ENCODE results near the gene ODAD3. TPM values are rescaled to one million over a fixed set of nuclear protein-coding genes. Genes with fewer than 3 reads are reported as not detected.
A peak's percentile ranks its signal among the peaks of the same experiment; 100 is the strongest.

Gene ODAD3
- total RNA-seq, 4 donors from 2014 or later: 0.39 to 0.83 TPM; not detected in 2

DNA sequence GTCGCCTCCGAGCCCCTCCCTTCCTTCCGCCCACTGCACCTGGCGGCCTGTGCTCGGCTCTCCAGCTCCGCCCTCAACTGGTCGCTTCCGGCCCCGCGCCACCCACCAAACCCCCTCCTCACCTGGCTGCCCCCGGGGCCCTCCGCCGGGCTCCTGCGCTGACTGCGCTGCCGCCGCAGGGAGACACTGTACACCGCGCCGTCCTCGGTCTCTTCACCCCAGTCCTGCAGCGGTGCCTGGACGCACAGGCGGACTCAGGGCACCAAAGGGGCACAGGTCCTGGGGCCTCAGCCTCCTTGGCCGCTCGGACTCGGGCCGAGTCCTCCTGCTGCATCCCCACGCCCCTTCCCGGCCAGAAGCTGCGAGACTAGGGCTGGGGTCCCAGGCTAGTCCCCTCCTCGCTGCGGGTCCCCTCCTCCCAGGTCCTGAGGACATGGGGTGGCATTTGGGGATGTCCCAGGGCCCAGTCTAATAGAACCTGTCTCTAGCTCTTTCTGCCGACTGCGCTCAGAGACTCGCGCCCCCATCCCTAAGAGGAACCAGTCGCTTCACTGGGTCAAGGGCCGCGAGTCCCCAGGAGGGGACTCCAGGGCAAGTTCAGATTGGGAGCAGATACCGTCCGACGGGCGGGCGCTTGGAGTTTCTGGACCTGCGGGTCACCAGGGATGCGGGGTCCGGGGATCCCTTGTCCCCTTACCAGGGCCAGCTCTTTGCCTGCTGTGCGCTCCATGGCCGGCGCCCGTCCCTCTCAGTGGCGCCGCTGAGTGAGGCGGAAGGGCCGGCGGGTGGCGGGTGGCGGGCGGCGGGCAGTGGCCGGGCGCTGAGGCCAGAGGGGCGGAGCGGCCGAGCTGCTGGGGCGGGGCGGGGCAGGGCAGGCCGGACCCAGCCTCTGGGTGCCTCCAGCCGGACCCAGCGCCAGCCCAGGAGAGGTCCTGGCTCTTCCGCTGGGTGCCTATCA, 16.1 kb downstream of the ODAD3 start, which contains the start of gene RGL3:
Gene RGL3 (minus strand): TSS at position 766 of the 958 bp plus-strand sequence. CDS start 36 bp downstream, at position 730.
- Histone ChIP-seq H3K27me3 (peaks cover 0 to 84% (median 51%) of the 10 kb centered on the region in 4 donors), H3K27ac (replicated peaks in 1 of 4) (peak within 1 kb of the TSS in 2 of 4 donors; percentile 27 to 31), H3K36me3 (no peaks in the 10 kb centered on the region), H3K4me3 (peak within 1 kb of the TSS; percentile 42 to 59 (median 49)), H3K4me1 (peaks cover 38 to 56% (median 49%) of the 10 kb centered on the region in 4 donors), H3K9me3 (no peaks in the 10 kb centered on the region)
- TF ChIP-seq, protein P1, sequence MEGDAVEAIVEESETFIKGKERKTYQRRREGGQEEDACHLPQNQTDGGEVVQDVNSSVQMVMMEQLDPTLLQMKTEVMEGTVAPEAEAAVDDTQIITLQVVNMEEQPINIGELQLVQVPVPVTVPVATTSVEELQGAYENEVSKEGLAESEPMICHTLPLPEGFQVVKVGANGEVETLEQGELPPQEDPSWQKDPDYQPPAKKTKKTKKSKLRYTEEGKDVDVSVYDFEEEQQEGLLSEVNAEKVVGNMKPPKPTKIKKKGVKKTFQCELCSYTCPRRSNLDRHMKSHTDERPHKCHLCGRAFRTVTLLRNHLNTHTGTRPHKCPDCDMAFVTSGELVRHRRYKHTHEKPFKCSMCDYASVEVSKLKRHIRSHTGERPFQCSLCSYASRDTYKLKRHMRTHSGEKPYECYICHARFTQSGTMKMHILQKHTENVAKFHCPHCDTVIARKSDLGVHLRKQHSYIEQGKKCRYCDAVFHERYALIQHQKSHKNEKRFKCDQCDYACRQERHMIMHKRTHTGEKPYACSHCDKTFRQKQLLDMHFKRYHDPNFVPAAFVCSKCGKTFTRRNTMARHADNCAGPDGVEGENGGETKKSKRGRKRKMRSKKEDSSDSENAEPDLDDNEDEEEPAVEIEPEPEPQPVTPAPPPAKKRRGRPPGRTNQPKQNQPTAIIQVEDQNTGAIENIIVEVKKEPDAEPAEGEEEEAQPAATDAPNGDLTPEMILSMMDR (IDR thresholded peaks at IDR 0.05): no peak
- TF ChIP-seq EP300 (IDR thresholded peaks at IDR 0.05) (no peak), POLR2A (IDR thresholded peaks at IDR 0.05; ENCODE audit: low read depth) (no peak), POLR2AphosphoS5 (IDR thresholded peaks at IDR 0.05) (no peak)
- intact Hi-C loops (cut with DNase I): no loop called here
- DNase-seq (ENCODE audit: extremely low spot score): no peak
- 4% methylated on average over 15 of the region's 72 CpGs for WGBS

DNA sequence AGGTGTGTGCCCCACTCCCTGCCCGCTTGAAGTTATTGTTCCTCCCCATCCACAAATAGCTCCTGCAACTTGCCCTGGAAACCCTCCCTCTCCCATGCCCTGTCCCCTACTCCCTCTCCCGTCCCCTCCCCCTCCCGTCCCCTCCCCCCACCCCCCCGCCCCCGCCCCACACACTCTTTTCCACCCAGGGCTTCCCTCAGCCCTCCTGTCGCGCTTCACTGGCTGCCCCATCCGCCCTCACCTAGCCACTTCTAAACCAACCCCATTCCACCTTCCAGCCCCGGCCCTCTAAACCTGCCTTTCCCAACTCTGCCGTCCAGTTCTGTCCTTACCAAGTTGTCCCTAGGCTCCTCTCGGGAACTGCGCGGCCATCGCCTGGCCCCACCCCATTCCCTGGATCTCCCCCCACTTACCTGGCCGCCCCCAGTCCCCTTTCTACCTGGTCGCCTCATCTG, 16.8 kb downstream of the ODAD3 start:
- H3K9me3 ChIP-seq: no peaks in the 10 kb centered on the region
- H3K4me3 ChIP-seq: peak overlapping the region; percentile 42 to 59 (median 49)
- no peaks in the 10 kb centered on the region for H3K36me3 ChIP-seq
- peaks cover 0 to 77% (median 46%) of the 10 kb centered on the region in 4 donors for H3K27me3 ChIP-seq
- DNase-seq (ENCODE audit: extremely low spot score): no peak
- 10% methylated on average over 16 of the region's 16 CpGs for WGBS
- peak overlapping the region in 1 of 4 donors; percentile 27 for H3K27ac ChIP-seq (replicated peaks in 1 of 4)
- TF ChIP-seq EP300 (IDR thresholded peaks at IDR 0.05): no peak
- TF ChIP-seq, protein P1 (IDR thresholded peaks at IDR 0.05): no peak
- no peak for TF ChIP-seq POLR2A (IDR thresholded peaks at IDR 0.05; ENCODE audit: low read depth)
- TF ChIP-seq POLR2AphosphoS5 (IDR thresholded peaks at IDR 0.05): no peak
- intact Hi-C loops (cut with DNase I): no loop called here
- H3K4me1 ChIP-seq: peaks cover 38 to 49% (median 47%) of the 10 kb centered on the region in 4 donors

DNA sequence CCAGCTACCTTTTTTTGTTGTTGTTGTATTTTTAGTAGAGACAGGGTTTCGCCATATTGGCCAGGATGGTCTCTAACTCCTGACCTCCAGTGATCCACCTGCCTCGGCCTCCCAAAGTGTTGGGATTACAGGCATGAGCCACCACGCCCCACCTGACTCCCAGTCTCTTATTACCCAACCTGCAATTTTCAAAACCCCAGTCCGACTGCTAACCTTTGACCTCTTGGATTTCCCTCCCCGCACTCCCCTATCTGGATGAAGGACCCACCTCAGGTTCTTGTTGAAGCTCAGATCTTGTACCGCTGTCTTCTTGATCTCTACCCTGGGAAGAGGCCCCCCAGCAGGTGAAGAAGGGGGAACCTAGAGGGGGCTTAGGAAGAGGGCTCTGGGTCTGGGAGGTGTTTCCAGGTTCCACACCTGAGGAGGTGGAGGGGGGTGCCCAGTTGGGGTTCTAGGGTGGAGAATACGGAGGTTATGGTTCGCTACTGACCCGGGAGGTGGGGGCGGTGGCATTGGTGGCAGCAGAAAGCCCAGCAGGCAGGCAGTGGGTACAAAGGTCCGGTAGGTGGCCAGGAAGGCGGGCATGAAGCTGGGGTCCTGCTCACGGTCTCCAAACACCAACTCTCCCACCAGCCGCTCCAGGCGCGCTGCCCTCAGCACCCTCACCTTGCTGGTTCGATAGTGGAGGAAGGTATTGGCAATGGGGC, 18.4 kb downstream of the ODAD3 start:
- H3K36me3 ChIP-seq: no peaks in the 10 kb centered on the region
- no peaks in the 10 kb centered on the region for H3K9me3 ChIP-seq
- TF ChIP-seq POLR2AphosphoS5 (IDR thresholded peaks at IDR 0.05): no peak
- peaks cover 0 to 61% (median 33%) of the 10 kb centered on the region in 4 donors for H3K27me3 ChIP-seq
- H3K4me3 ChIP-seq: no peak overlapping the region
- H3K4me1 ChIP-seq: peaks cover 29 to 33% (median 32%) of the 10 kb centered on the region in 4 donors
- WGBS: 91% methylated on average over 17 of the region's 17 CpGs
- DNase-seq (ENCODE audit: extremely low spot score): no peak
- no peak overlapping the region for H3K27ac ChIP-seq (replicated peaks in 1 of 4)
- intact Hi-C loops (cut with DNase I): no loop called here

DNA sequence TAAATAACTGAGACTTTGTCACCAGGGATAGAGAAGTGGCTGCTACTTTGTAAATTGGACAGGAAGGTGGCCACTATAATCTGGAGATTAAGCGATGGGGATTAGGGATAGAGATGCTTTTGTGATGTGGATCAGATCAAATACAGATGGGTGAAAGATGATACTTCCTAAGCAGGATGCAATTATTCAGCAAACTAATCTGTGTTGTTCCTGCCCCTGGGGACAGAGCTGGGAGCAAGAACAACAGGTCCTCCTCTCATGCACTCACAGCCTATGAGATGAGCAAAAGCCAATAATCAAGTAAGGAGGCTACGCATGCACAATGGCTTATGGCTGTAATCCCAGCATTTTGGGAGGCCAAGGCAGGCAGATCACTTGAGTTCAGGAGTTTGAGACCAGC, 20.4 kb downstream of the ODAD3 start:
- no peak overlapping the region for H3K4me3 ChIP-seq
- WGBS: 91% methylated on average over 2 of the region's 2 CpGs
- no peak for TF ChIP-seq POLR2A (IDR thresholded peaks at IDR 0.05; ENCODE audit: low read depth)
- peaks cover 14% of the 10 kb centered on the region in 4 donors for H3K4me1 ChIP-seq
- DNase-seq (ENCODE audit: extremely low spot score): no peak
- H3K9me3 ChIP-seq: no peaks in the 10 kb centered on the region
- intact Hi-C loops (cut with DNase I): no loop called here
- H3K36me3 ChIP-seq: no peaks in the 10 kb centered on the region
- peaks cover 0 to 54% (median 15%) of the 10 kb centered on the region in 4 donors for H3K27me3 ChIP-seq
- no peak overlapping the region for H3K27ac ChIP-seq (replicated peaks in 1 of 4)

DNA sequence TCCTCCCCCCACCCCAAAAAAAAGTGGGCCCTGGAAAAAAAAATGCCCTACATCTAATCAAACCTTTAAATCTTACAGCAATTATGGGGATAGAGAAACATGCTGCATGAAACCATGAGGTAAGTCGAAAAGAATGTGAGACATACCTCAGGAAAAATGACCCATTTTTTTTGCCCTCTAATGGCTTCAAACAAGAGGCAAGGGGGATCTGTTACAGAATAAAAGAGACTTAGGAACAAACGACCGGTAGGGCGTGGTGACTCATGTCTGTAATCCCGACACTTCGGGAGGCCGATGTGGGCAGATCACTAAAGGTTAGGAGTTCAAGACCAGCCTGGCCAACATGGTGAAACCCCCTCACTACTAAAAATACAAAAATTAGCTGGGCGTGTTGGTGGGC, 24.2 kb downstream of the ODAD3 start:
- peaks cover 0 to 6% (median 6%) of the 10 kb centered on the region in 4 donors for H3K4me1 ChIP-seq

More for the DNA sequence above, 24.2 kb downstream of the ODAD3 start:
- DNase-seq (ENCODE audit: extremely low spot score): no peak
- TF ChIP-seq, protein P1 (IDR thresholded peaks at IDR 0.05): no peak
- TF ChIP-seq EP300 (IDR thresholded peaks at IDR 0.05) (no peak), POLR2A (IDR thresholded peaks at IDR 0.05; ENCODE audit: low read depth) (no peak), POLR2AphosphoS5 (IDR thresholded peaks at IDR 0.05) (no peak)
- intact Hi-C loops (cut with DNase I): no loop called here
- 76% methylated on average over 8 of the region's 8 CpGs for WGBS
- Histone ChIP-seq H3K9me3 (no peaks in the 10 kb centered on the region), H3K27ac (replicated peaks in 1 of 4) (no peak overlapping the region), H3K36me3 (no peaks in the 10 kb centered on the region), H3K4me3 (no peak overlapping the region), H3K27me3 (peaks cover 0 to 53% (median 0%) of the 10 kb centered on the region in 4 donors)

Data from esophagus muscularis mucosa (tissue), 4 donors.